Aorta (tissue), 5 donors: ENCODE data around the gene SELENOI. TPM values are rescaled to one million over a fixed set of nuclear protein-coding genes. Genes with fewer than 3 reads are reported as not detected.

ENCODE experiments used
- ATAC-seq: fragments of 200-7000 bp; cut with Tn5 transposase; one replicate; pipeline ENCODE4 v1.9.1; 2022; ENCODE audit warnings: moderate library complexity; ENCODE audit not compliant: low FRiP score
- DNase-seq, 2 donors: peaks; one replicate each; pipeline ENCODE4 v3.0.0-alpha.2; 2020
- H3K27ac ChIP-seq, 2 donors: one replicate each; pipeline ENCODE4 v1.5.1; 2013; ENCODE audit warnings: low read length in 2 of 2, mild to moderate bottlenecking in 2 of 2, moderate library complexity in 2 of 2, control low read depth in 1 of 2, inconsistent platforms in 1 of 2, low read depth in 1 of 2
- H3K27me3 ChIP-seq, 2 donors: one replicate each; pipeline ENCODE4 v1.6.1; 2013; ENCODE audit warnings: control low read depth in 1 of 2, low read length in 1 of 2, mild to moderate bottlenecking in 1 of 2, moderate library complexity in 1 of 2; ENCODE audit not compliant: insufficient read depth in 2 of 2, control insufficient read depth in 1 of 2
- H3K36me3 ChIP-seq, 2 donors: one replicate each; pipeline ENCODE4 v1.6.1; 2013; ENCODE audit warnings: control low read depth in 1 of 2, low read length in 1 of 2, mild to moderate bottlenecking in 1 of 2; ENCODE audit not compliant: insufficient read depth in 2 of 2, control insufficient read depth in 1 of 2
- H3K4me1 ChIP-seq, 2 donors: one replicate each; pipeline ENCODE4 v1.6.1; 2013; ENCODE audit warnings: low read length in 2 of 2, control low read depth in 1 of 2, mild to moderate bottlenecking in 1 of 2, moderate library complexity in 1 of 2; ENCODE audit not compliant: insufficient read depth in 2 of 2, control insufficient read depth in 1 of 2
- H3K4me3 ChIP-seq, 2 donors: one replicate each; pipeline ENCODE4 v1.5.1; 2013; ENCODE audit warnings: low read length in 2 of 2, control low read depth in 1 of 2, mild to moderate bottlenecking in 1 of 2
- H3K9me3 ChIP-seq: one replicate; pipeline ENCODE4 v1.6.1; 2013; ENCODE audit warnings: mild to moderate bottlenecking, low read length; ENCODE audit not compliant: control insufficient read depth
- WGBS, 2 donors: extraction: QIAGEN DNeasy Blood & Tissue Kit; methylation state at CpG; one replicate each; pipeline ENCODE4 v1.1.7; 2013; 5-methylcytosine and 5-hydroxymethylcytosine counted together
- intact Hi-C, 2 donors: fragments of 100-400 bp; cut with DNase I; formaldehyde crosslinking; loops; one replicate each; pipeline versions ENCODE4 v1.14.2 to v1.15.0; 2022
- polyA plus RNA-seq, 2 donors: library from polyadenylated mRNA; stranded (reverse); fragments of 200-250 nt; gene quantifications; one replicate each; pipeline ENCODE4 v1.2.3, GENCODE V29; 2013
- total RNA-seq, 2 donors: library from RNA; stranded (reverse); fragmentation: NEBNext Ultra II Directional; extraction: Animal tissue kit (Norgen Biotek cat#: 25700); gene quantifications; one replicate each; pipeline ENCODE4 v1.2.1, GENCODE V29; 2021
- donor health status: healthy with polysubstance abuse.
- donor health status: Bipolar disorder and iron deficiency.
- donor health status: DM: no; HTN: no; CAD: no.
- donor health status: DM: no; HTN: no; CAD: no.
- donor health status: DM: yes; HTN: yes; CAD: no.

Gene SELENOI
- total and polyA plus RNA-seq, 4 donors: 1.4 to 15.8 (median 7.5) TPM

GRCh38 chr2:26438526-26438925 lies 92.6 kb downstream of the SELENOI start:
- Histone ChIP-seq H3K9me3 (no peaks in the 10 kb centered on the region), H3K27ac (no peak overlapping the region), H3K4me3 (no peak overlapping the region), H3K4me1 (no peaks in the 10 kb centered on the region), H3K27me3 (no peaks in the 10 kb centered on the region), H3K36me3 (no peaks in the 10 kb centered on the region)
- ATAC-seq: no peak
- WGBS, 2 donors: 64 to 68% methylated on average over 8 of the region's 8 CpGs
- intact Hi-C loops: no loop called here
- no peak for DNase-seq

GRCh38 chr2:26438926-26439325 lies 93.0 kb downstream of the SELENOI start:
- WGBS, 2 donors: 78 to 82% methylated on average over 5 of the region's 5 CpGs
- H3K9me3 ChIP-seq: no peaks in the 10 kb centered on the region
- no peak for ATAC-seq
- H3K36me3 ChIP-seq: no peaks in the 10 kb centered on the region
- intact Hi-C loops: no loop called here
- no peak overlapping the region for H3K27ac ChIP-seq
- no peaks in the 10 kb centered on the region for H3K4me1 ChIP-seq
- H3K4me3 ChIP-seq: no peak overlapping the region
- no peak for DNase-seq
- no peaks in the 10 kb centered on the region for H3K27me3 ChIP-seq

- DNase-seq (no peak), ATAC-seq (no peak)
- Histone ChIP-seq H3K27ac (no peak overlapping the region), H3K36me3 (no peaks in the 10 kb centered on the region), H3K4me1 (no peaks in the 10 kb centered on the region), H3K4me3 (no peak overlapping the region), H3K9me3 (no peaks in the 10 kb centered on the region), H3K27me3 (no peaks in the 10 kb centered on the region)
- 96 to 97% methylated on average over 2 of the region's 2 CpGs for WGBS, 2 donors
- intact Hi-C loops: no loop called here
These were observed 96.4 kb downstream of the SELENOI start for GRCh38 chr2:26442301-26442700.

- DNase-seq: no peak
- H3K27me3 ChIP-seq: no peaks in the 10 kb centered on the region
- no peaks in the 10 kb centered on the region for H3K36me3 ChIP-seq
- intact Hi-C loops: no loop called here
- H3K27ac ChIP-seq: no peak overlapping the region
- no peaks in the 10 kb centered on the region for H3K9me3 ChIP-seq
- WGBS, 2 donors: 71 to 75% methylated on average over 3 of the region's 3 CpGs
- no peak for ATAC-seq
- no peak overlapping the region for H3K4me3 ChIP-seq
- H3K4me1 ChIP-seq: no peaks in the 10 kb centered on the region
These were observed 96.8 kb downstream of the SELENOI start for GRCh38 chr2:26442707-26443106.

- Histone ChIP-seq H3K9me3 (no peaks in the 10 kb centered on the region), H3K27ac (no peak overlapping the region), H3K27me3 (no peaks in the 10 kb centered on the region), H3K36me3 (no peaks in the 10 kb centered on the region), H3K4me3 (no peak overlapping the region), H3K4me1 (no peaks in the 10 kb centered on the region)
- 55 to 61% methylated on average over 7 of the region's 7 CpGs for WGBS, 2 donors
- DNase-seq (no peak), ATAC-seq (no peak)
- intact Hi-C loops: no loop called here
These were observed 98.3 kb downstream of the SELENOI start for GRCh38 chr2:26444236-26444635.

Other genes with a start within 250 kb of the SELENOI start
- gene GAREM2, start 173.1 kb upstream of the SELENOI start, total RNA-seq: 1 to 10 TPM; 6.0 to 7.7 TPM
- 1 to 10 TPM; 1.3 to 1.6 TPM for gene GAREM2, start 173.1 kb upstream of the SELENOI start, polyA plus RNA-seq
- gene HADHA, start 101.5 kb upstream of the SELENOI start, total RNA-seq: 100 to 1,000 TPM; 102 to 109 TPM
- gene HADHA, start 101.5 kb upstream of the SELENOI start, polyA plus RNA-seq: 10 to 100 TPM; 76.0 to 76.4 TPM
- 10 to 100 TPM; 88.1 to 95.7 TPM for gene HADHB, start 101.2 kb upstream of the SELENOI start, total RNA-seq
- 10 to 100 TPM; 83.1 to 84.5 TPM for gene HADHB, start 101.2 kb upstream of the SELENOI start, polyA plus RNA-seq
- under 1 TPM in 1 of 2 donors, not detected in 1; 0.13 TPM for gene ADGRF3, start 646 bp downstream of the SELENOI start, total RNA-seq
- under 1 TPM in 1 of 2 donors, not detected in 1; 0.08 TPM for gene ADGRF3, start 646 bp downstream of the SELENOI start, polyA plus RNA-seq
- under 1 TPM in 1 of 2 donors, not detected in 1; 0.51 TPM for gene DRC1, start 55.8 kb downstream of the SELENOI start, total RNA-seq
- gene DRC1, start 55.8 kb downstream of the SELENOI start, polyA plus RNA-seq: not detected
- gene OTOF, start 132.0 kb downstream of the SELENOI start, total RNA-seq: under 1 TPM; 0.06 to 0.24 TPM
- not detected for gene OTOF, start 132.0 kb downstream of the SELENOI start, polyA plus RNA-seq